Left ventricle myocardium superior (tissue), 1 donor: ENCODE measurements around the gene MIXL1. TPM values are rescaled to one million over a fixed set of nuclear protein-coding genes. Genes with fewer than 3 reads are reported as not detected.
A peak's percentile ranks its signal among the peaks of the same experiment; 100 is the strongest.
"Not testable (repeated sequence)": the region's sequence is repeated elsewhere in the genome, so short reads cannot be mapped to it uniquely, and the experiment has no call there.

Source experiments
- ATAC-seq: fragments of 200-7000 bp; cut with Tn5 transposase; one replicate; pipeline ENCODE4 v1.9.1; 2020; ENCODE audit warnings: mild to moderate bottlenecking, moderate library complexity
- DNase-seq: peaks from one replicate; pipeline ENCODE4 v3.0.0-alpha.2; 2020
- intact Hi-C: fragments of 100-400 bp; cut with micrococcal nuclease; formaldehyde crosslinking; loops from one replicate; pipeline ENCODE4 v1.11.0; 2022
- total RNA-seq: library from RNA; stranded (reverse); fragmentation: NEBNext Ultra II Directional; extraction: Animal tissue kit (Norgen Biotek cat#: 25700); gene quantifications from one replicate; pipeline ENCODE4 v1.2.1, GENCODE V29; 2021
- donor health status: DM: no; HTN: yes; CAD: no; lungs with severe emphysema.

MIXL1 gene
- total RNA-seq, 1 donor from 2014 or later: not detected

DNA sequence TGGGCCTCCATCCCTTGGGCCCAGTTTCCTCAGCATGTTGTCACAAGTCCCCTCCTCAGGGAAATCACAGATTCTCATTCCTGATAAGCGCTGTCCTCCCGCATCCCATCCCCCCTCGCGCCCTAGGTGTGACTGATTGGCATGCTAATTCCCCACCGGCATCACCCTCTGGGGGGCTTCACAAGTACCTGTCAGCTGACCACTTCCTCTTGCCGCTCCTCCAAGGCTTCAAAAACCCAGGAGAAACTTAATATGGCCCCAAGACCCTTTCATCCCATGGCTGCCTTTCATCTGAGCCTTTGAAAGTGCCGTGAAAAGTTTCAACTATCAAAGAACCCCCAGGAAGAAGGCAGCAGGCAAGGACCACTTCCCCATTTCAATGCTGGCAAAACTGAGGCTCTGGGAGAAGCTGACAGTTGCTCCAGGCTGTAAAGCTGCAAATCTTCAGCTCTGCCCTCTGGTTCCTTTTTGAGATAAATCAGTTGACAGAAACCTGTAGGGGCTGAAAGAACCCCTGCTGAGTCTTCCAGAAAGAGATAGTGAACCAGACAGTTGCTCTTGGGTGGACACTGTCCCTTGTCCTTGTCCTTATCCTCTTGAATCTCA, 12.8 kb upstream of the MIXL1 start:
- ATAC-seq (no peak), DNase-seq (no peak)
- intact Hi-C loops: no loop called here

GRCh38 chr1:226211181-226211821, 12.2 kb upstream of the MIXL1 start:
- no peak for ATAC-seq
- no peak for DNase-seq
- intact Hi-C loops: no loop called here

GRCh38 chr1:226212545-226212944, 10.9 kb upstream of the MIXL1 start:
- ATAC-seq (no peak), DNase-seq (no peak)
- intact Hi-C loops: no loop called here

- intact Hi-C loops: no loop called here
- no peak for DNase-seq
- no peak for ATAC-seq
Observed at GRCh38 chr1:226215239-226215638, 8.2 kb upstream of the MIXL1 start.

GRCh38 chr1:226216056-226216455, 7.4 kb upstream of the MIXL1 start:
- DNase-seq (no peak), ATAC-seq (no peak)
- intact Hi-C loops: no loop called here

- intact Hi-C loops: no loop called here
- ATAC-seq: no peak
- DNase-seq: no peak
Observed at GRCh38 chr1:226217273-226217672, 6.2 kb upstream of the MIXL1 start.

GRCh38 chr1:226220473-226221189, 2.8 kb upstream of the MIXL1 start:
- intact Hi-C loops: no loop called here
- ATAC-seq (no peak), DNase-seq (no peak)

DNA sequence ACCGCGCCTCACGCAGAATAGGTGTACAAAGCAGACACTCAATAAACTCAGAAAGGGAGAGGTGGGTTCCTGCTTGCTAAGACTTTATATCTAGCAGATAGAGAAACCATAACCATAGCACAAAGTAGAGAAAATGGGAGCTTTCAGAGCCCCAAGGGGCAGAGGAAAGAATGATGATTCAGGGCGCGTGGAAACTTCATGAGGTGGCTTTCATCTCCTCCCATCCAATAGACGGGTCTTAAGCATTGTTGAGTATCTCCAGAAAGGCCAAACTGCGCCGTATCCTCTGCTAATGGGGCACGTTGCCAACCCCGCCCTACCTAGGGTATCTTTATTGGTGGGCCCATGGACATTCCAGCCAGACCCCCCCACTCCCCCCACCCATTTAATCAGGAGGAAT, 778 bp upstream of the MIXL1 start:
- intact Hi-C loops: no loop called here
- no peak for DNase-seq

DNA sequence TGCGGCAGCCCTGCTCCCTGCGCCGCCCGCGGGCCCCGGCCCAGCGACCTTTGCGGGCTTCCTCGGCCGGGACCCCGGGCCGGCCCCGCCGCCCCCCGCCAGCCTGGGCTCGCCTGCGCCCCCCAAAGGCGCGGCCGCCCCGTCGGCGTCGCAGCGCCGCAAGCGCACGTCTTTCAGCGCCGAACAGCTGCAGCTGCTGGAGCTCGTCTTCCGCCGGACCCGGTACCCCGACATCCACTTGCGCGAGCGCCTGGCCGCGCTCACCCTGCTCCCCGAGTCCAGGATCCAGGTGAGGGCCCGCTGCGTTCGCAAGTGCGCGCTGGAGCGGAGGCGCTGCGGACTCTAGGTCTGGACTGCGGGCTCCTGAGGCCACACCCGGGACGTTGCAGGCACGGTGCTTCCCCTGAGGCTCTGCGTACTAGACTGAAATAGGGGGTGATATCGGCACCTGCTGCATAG, 351 bp downstream of the MIXL1 start:
- intact Hi-C loops: no loop called here
- DNase-seq (peak; percentile 39), ATAC-seq (peak; percentile 50)

More for the DNA sequence above, 778 bp upstream of the MIXL1 start:
- no peak for ATAC-seq

GRCh38 chr1:226226601-226227000, 3.1 kb downstream of the MIXL1 start:
- ATAC-seq (no peak), DNase-seq (no peak)
- intact Hi-C loops: no loop called here

GRCh38 chr1:226233293-226233692, 9.8 kb downstream of the MIXL1 start:
- DNase-seq: no peak
- intact Hi-C loops: no loop called here
- ATAC-seq: no peak

- DNase-seq: no peak
Observed at GRCh38 chr1:226233806-226234205, 10.3 kb downstream of the MIXL1 start.

DNA sequence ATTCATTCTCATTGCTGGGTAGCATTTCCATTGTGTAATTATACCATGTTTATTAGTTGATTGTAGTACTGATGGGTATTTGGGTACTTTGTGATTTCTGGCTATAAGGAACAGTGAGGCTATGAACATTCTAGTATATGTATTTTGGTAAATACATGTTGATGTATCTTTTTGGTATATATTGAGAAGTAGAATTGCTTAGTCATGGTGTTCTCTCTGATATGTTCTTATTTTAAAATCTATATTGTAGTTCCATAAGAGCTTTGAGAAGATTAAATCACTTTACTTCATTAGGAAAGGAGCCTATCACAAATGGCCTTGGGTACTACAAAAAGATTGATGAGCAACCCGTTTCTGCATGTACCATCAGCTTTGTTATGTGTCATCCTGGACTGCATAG, 13.4 kb downstream of the MIXL1 start:
- ATAC-seq: no peak
- DNase-seq: no peak
- intact Hi-C loops: no loop called here

More at GRCh38 chr1:226233806-226234205, 10.3 kb downstream of the MIXL1 start:
- intact Hi-C loops: no loop called here
- ATAC-seq: no peak

- DNase-seq (no peak), ATAC-seq (no peak)
- intact Hi-C loops: no loop called here
Observed at GRCh38 chr1:226239421-226239820, 16.0 kb downstream of the MIXL1 start.

DNA sequence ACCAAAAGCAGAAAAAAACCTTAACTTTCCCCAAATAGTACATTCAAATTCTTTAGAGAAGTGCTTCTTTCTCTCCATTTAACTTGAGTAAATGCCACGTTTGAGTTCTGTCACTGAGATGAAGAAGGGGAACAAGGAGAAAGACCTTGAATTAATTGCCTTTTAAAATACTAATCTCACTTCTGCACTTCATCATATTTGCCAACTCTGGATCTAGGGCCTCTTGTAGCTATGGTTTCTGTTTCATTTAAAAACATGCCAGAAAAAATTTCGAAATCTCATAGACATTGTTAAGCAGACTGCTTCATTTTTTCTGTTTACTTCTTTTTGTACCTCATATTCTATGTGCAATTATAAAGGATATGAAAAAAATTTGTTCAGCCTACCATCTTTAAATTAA, 24.6 kb downstream of the MIXL1 start:
- DNase-seq (no peak), ATAC-seq (no peak)
- intact Hi-C loops: no loop called here

DNA sequence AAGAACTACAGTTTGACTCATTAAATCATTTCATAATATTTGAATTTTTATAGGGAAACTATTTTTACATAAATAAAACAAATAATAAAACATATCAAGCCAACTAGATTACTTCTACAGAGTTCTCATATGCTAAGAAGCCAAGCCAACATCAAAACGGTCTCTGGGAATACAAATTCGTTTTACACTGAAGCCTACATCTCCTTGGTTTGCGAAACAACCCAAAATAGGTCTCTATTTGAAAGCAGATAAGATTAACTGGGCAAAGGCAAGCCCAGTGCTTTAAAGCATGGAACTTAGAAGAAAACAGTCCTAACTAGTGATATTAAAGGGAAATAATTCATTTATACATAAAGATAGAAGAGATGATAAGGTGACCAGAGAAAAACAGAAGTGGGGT, 25.3 kb downstream of the MIXL1 start:
- intact Hi-C loops: no loop called here
- DNase-seq (no peak), ATAC-seq (no peak)

GRCh38 chr1:226250511-226250910, 27.0 kb downstream of the MIXL1 start:
- ATAC-seq (no peak), DNase-seq (no peak)
- intact Hi-C loops: no loop called here

GRCh38 chr1:226252841-226253240, 29.4 kb downstream of the MIXL1 start:
- ATAC-seq, DNase-seq, intact Hi-C loops: not testable (repeated sequence)

- intact Hi-C loops: no loop called here
- no peak for ATAC-seq
- DNase-seq: no peak
Observed at GRCh38 chr1:226253933-226254332, 30.5 kb downstream of the MIXL1 start.

- intact Hi-C loops: no loop called here
- ATAC-seq: no peak
- no peak for DNase-seq
Observed at GRCh38 chr1:226255380-226255779, 31.9 kb downstream of the MIXL1 start.

- intact Hi-C loops: no loop called here
- ATAC-seq (no peak), DNase-seq (no peak)
Observed at GRCh38 chr1:226261818-226262217, 38.4 kb downstream of the MIXL1 start.
